Dendritic cell treated with granulocyte-macrophage colony-stimulating factor and Interleukin-4, amounts not matched to agents 40 ng/mL and 50 ng/mL, for 4 days (primary cell): ENCODE measurements around the gene RHOBTB1.

ENCODE experiments used
- H3K27ac Mint-ChIP-seq: one replicate; pipeline ENCODE4 v1.8.0; 2022; ENCODE audit warnings: mild to moderate bottlenecking, mixed read lengths
- H3K27me3 Mint-ChIP-seq: one replicate; pipeline ENCODE4 v1.8.0; 2022; ENCODE audit warnings: mild to moderate bottlenecking, mixed read lengths
- H3K36me3 Mint-ChIP-seq: one replicate; pipeline ENCODE4 v1.8.0; 2022; ENCODE audit warnings: low read depth, mixed read lengths
- H3K4me1 Mint-ChIP-seq: one replicate; pipeline ENCODE4 v1.8.0; 2022; ENCODE audit warnings: low read depth, mixed read lengths
- H3K4me3 Mint-ChIP-seq: one replicate; pipeline ENCODE4 v1.8.0; 2022; ENCODE audit warnings: mild to moderate bottlenecking, moderate library complexity, mixed read lengths
- H3K9me3 Mint-ChIP-seq: one replicate; pipeline ENCODE4 v1.8.0; 2022; ENCODE audit warnings: mixed read lengths
- intact Hi-C: fragments of 100-400 bp; cut with micrococcal nuclease; formaldehyde crosslinking; loops from one replicate; pipeline ENCODE4 v1.15.0; 2022

The RHOBTB1 gene

DNA sequence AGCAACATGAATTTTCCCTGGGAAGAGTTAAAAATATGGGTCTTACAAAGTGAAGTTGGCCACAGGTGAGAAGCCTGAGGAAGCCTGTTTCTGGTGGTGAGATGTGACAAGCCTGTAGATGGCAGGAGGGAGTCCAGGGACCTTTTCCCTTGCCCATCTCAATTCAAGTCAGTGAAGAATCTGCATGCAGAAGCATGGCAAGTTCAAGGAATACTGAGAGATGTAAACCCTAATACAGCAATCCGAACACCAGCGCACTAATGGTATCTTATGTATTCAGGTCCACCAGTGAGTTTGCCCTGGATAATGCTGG lies 73.6 kb downstream of the RHOBTB1 start:
- intact Hi-C loops, result no loop called here
- H3K4me3 Mint-ChIP-seq, result no peak overlapping the region
- H3K4me1 Mint-ChIP-seq, result no peaks in the 10 kb centered on the region
- no peaks in the 10 kb centered on the region for H3K9me3 Mint-ChIP-seq
- no peaks in the 10 kb centered on the region for H3K27me3 Mint-ChIP-seq
- H3K36me3 Mint-ChIP-seq, result peaks cover 29% of the 10 kb centered on the region
- no peak overlapping the region for H3K27ac Mint-ChIP-seq

DNA sequence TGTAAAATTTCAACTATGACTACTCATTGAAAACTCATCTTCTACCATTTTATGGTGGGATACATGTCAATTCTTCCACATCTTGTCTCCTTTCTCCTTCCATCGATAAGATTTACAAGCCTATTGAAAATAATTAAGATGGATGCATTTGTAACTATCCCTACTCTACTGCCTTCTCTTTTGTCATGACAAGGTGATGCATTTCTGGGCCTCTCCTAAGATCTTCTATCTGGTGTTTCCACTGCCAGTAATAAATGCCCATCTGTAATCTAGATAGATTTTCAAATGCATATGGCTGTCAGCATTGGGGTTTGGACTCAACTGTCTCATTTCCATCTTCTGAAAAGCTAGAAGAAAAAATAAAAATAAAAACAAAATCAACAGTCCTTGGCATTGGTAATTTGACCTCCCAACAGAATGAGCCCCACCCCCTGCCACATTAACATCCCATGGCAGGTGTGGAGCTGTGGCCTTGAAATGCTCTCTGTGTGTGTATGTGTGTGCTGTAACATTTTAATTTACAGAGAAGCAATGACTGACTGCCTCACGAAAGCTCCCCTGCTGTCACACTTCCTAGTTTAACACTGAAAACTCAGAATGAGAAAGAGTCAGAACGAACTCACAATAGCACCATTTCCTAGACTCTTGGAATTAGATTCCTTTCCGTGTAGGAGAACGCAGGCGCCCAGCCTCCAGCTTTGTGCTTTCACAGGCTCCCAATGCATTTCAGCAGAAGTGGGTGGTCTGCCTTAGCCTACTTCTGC lies 74.2 kb downstream of the RHOBTB1 start:
- H3K9me3 Mint-ChIP-seq, result no peaks in the 10 kb centered on the region
- intact Hi-C loops, result no loop called here
- no peaks in the 10 kb centered on the region for H3K27me3 Mint-ChIP-seq
- H3K4me1 Mint-ChIP-seq, result no peaks in the 10 kb centered on the region
- peaks cover 27% of the 10 kb centered on the region for H3K36me3 Mint-ChIP-seq
- H3K4me3 Mint-ChIP-seq, result no peak overlapping the region
- H3K27ac Mint-ChIP-seq, result no peak overlapping the region

DNA sequence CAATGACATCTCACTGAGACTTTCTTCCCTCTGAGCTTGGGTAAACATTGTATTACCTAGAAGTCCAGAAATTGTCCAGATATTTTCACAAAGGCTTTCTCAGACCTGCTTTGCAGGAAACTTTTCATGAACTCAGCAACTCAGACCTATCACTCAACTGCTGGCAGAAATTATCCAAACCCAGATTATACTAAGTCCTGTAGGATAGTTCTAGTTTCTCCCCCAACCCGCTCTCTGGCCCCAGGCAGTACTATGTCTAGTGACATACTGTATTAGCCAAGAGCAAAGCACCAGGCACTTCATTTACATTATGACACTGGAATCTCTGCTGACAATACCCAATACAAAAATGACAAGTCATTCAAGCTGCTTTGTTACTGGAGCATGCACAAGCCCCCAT lies 75.0 kb downstream of the RHOBTB1 start:
- Mint-ChIP-seq H3K9me3 (no peaks in the 10 kb centered on the region), H3K4me3 (no peak overlapping the region), H3K27ac (no peak overlapping the region), H3K4me1 (no peaks in the 10 kb centered on the region), H3K36me3 (peaks cover 23% of the 10 kb centered on the region), H3K27me3 (no peaks in the 10 kb centered on the region)
- intact Hi-C loops, result no loop called here

DNA sequence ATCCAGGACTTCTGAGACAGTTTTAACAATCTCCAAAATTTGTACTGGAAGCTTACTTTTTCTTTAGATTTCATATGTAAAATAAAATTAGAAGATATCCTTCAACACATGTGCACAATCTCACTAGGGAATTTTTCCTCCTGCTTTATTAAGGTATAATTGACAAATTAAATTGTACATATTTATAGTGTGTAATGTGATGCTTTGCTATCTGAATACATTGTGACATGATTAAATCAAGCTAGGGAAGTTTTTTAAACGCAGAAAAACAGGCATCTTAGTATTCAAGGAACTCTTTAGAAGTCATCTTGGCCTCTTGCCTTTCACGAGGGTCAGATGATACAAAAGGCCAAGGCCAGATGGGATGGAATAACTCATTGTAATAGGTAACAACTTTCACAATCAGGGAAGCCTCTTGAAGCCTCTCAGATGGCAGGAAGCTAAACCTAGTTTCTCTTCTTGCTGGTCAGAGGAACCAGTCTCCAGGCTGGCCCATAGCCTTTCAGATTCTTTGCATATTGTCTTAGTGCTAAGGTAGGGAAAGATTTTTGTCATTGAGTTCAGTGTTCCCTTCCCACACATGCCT lies 78.7 kb downstream of the RHOBTB1 start:
- Mint-ChIP-seq H3K27me3 (no peaks in the 10 kb centered on the region), H3K36me3 (peaks cover 10% of the 10 kb centered on the region), H3K4me3 (no peak overlapping the region), H3K4me1 (no peaks in the 10 kb centered on the region), H3K9me3 (no peaks in the 10 kb centered on the region), H3K27ac (no peak overlapping the region)
- intact Hi-C loops, result no loop called here

DNA sequence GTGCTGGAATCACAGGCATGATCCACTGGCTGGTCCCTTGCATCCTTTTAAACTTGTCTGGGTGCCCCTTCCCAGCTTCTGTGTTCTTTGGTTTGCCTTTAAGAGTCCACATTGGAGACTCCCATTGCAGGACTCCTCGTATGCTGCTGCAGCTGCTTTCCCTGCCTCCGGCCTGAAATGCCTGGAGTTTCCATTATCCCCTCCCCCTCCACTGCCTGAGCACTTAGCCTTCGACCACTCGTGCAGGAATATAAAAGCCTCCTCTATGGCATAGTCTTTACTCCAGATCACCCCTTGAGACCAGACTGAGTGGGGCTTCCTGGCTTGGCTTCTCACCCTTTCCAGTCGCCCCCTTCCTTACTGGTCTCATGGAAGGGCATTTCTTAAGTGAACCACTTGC lies 80.2 kb downstream of the RHOBTB1 start:
- no peaks in the 10 kb centered on the region for H3K4me1 Mint-ChIP-seq
- H3K4me3 Mint-ChIP-seq, result no peak overlapping the region
- no peaks in the 10 kb centered on the region for H3K36me3 Mint-ChIP-seq
- H3K9me3 Mint-ChIP-seq, result no peaks in the 10 kb centered on the region
- H3K27ac Mint-ChIP-seq, result no peak overlapping the region
- H3K27me3 Mint-ChIP-seq, result no peaks in the 10 kb centered on the region
- intact Hi-C loops, result no loop called here

DNA sequence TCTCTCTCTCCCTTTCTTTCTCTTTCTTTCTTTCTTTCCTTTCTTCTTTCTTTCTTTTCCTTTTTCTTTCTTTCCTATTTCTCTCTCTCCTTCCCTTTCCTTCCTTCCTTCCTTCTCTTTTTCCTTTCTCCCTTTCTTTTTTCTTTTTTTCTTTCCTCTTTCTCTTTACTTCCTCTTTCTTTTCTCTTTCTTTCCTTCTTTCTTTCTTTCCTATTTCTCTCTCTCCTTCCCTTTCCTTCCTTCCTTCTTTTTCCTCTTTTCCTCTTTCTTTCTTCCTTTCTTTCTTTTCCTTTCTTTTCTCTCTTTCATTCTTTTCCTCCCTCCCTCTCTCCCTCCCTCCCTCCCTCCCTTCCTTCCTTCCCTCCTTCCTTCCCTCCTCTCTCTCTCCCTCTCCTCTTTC lies 81.5 kb downstream of the RHOBTB1 start:
- H3K4me3 Mint-ChIP-seq, result no peak overlapping the region
- H3K36me3 Mint-ChIP-seq, result no peaks in the 10 kb centered on the region
- no peaks in the 10 kb centered on the region for H3K9me3 Mint-ChIP-seq
- no peaks in the 10 kb centered on the region for H3K27me3 Mint-ChIP-seq
- peak overlapping the region; percentile 59 for H3K27ac Mint-ChIP-seq
- intact Hi-C loops, result no loop called here
- no peaks in the 10 kb centered on the region for H3K4me1 Mint-ChIP-seq

DNA sequence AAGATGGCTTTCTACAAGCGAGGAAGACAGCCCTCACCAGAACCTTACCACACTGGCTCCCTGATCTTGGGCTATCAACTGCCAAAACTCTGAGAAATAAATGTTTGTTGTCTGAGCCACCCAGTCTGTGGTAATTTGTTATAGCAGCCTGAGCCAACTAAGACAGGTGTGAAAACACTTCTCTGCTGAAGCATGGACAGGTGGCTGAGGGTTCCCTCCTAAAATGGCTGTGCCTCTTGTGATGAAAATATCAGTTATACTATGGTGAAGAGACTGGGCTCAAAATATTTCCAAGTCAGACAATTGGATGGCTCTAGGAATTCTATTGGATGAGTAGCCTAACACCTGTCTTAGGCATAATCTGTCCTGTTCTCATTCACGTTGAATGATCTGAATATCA lies 87.6 kb downstream of the RHOBTB1 start:
- Mint-ChIP-seq H3K4me1 (no peaks in the 10 kb centered on the region), H3K36me3 (no peaks in the 10 kb centered on the region), H3K27ac (no peak overlapping the region), H3K9me3 (no peaks in the 10 kb centered on the region), H3K27me3 (no peaks in the 10 kb centered on the region), H3K4me3 (no peak overlapping the region)
- intact Hi-C loops, result no loop called here

DNA sequence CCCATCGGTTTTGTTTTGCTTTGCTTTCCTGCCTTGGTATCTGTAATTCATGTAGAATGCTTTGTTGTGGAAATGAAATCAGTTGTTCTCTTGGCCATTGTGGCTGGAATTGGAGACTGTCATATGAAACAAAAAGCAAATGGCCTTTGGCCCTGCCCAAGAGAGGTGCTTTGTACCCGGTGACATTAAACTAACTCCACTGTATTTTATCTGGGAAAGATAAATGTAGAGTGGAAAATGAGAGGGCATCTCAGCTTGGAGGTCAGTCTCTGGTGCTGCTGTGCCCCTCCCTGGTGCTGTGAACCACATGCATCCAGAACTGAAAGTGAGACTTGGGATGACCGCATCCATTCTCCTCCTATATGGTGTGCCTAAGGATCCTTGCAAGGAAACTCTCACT lies 90.3 kb downstream of the RHOBTB1 start:
- no peaks in the 10 kb centered on the region for H3K36me3 Mint-ChIP-seq
- H3K4me3 Mint-ChIP-seq, result no peak overlapping the region
- intact Hi-C loops, result no loop called here
- no peak overlapping the region for H3K27ac Mint-ChIP-seq
- no peaks in the 10 kb centered on the region for H3K9me3 Mint-ChIP-seq
- no peaks in the 10 kb centered on the region for H3K4me1 Mint-ChIP-seq
- H3K27me3 Mint-ChIP-seq, result no peaks in the 10 kb centered on the region

DNA sequence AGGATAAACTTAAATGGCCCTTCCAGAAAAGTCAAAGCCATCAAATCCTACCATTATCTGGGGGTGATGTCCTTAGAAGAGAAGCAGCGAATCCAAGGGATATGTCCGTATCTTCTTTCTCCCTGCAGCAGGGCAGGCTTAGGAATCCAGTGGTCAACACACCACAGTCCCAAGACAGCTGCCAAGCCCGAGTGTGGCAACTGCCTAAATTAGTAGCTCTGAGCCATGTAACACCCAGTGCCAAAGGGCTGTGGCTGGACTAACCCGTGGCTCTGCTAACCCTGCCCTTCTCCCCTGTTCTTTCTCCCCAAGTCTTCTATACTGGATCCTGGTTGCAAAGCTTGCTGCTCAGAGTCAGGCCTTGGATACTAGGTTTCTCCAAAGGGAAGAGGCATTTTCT lies 90.9 kb downstream of the RHOBTB1 start:
- Mint-ChIP-seq H3K4me1 (no peaks in the 10 kb centered on the region), H3K4me3 (no peak overlapping the region), H3K9me3 (no peaks in the 10 kb centered on the region), H3K27me3 (no peaks in the 10 kb centered on the region), H3K27ac (no peak overlapping the region), H3K36me3 (no peaks in the 10 kb centered on the region)
- intact Hi-C loops, result no loop called here

DNA sequence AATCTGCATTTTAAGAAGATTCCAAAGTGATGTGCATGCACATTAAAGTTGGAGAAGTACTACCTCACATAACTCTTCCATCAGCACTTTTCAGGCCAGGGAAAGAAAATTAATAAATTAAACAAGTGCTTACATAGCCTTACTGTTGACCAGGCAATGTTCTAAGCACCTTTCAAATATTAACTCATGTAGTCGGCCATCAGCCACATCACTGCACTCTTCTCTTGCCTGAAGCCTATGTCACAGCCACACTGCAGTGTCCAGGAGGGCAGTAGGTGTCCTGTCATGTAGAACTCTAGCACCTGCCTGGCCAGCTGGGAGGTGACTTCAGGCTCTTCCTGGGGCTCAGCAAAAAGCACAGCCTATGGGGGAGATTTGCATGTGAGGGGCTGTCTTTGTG lies 94.2 kb downstream of the RHOBTB1 start:
- Mint-ChIP-seq H3K4me3 (no peak overlapping the region), H3K27me3 (no peaks in the 10 kb centered on the region), H3K36me3 (no peaks in the 10 kb centered on the region), H3K4me1 (no peaks in the 10 kb centered on the region), H3K9me3 (no peaks in the 10 kb centered on the region), H3K27ac (no peak overlapping the region)
- intact Hi-C loops, result no loop called here

DNA sequence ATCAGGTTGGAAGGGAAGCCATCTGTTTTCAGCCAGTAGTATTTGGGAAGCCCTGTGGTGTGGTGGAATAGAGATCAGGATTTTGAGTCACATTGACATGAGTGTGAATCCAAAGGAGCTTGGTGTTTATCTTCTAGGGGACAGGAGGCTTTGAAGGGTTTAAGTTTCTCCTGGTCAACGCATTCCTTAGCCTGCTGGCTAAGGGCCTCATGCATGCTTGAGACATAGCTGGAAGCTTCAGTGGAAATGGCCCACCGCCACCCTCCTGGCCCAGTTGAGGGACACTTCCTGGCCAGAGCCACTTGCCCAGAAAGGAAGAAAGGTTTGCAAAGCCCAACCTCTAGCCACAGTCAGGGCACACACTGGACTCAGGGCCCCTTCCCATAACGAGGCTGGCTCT lies 94.8 kb downstream of the RHOBTB1 start:
- H3K4me1 Mint-ChIP-seq, result no peaks in the 10 kb centered on the region
- H3K36me3 Mint-ChIP-seq, result no peaks in the 10 kb centered on the region
- intact Hi-C loops, result no loop called here
- no peaks in the 10 kb centered on the region for H3K9me3 Mint-ChIP-seq
- no peaks in the 10 kb centered on the region for H3K27me3 Mint-ChIP-seq
- H3K4me3 Mint-ChIP-seq, result no peak overlapping the region
- no peak overlapping the region for H3K27ac Mint-ChIP-seq

DNA sequence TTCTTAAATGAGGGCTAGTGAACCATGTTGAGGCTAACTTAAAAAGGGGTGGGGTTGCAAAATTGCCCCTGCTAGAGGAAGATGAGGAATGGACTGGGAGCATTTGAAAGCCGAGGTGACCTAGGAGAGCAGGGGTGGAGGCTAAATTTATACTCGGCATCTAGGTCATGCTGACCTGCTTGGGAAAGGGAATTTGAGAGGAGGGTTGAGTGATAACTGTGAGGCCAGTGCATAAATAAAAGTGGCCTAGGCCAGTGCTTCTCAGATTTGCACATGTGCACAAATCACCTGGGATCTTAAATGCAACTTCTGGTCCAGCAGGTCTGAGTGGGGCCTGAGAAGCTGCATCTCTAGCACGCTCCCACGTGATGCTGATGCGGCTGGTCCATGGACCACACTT lies 95.3 kb downstream of the RHOBTB1 start:
- Mint-ChIP-seq H3K36me3 (no peaks in the 10 kb centered on the region), H3K9me3 (no peaks in the 10 kb centered on the region), H3K4me3 (no peak overlapping the region), H3K27me3 (no peaks in the 10 kb centered on the region), H3K27ac (no peak overlapping the region), H3K4me1 (no peaks in the 10 kb centered on the region)
- intact Hi-C loops, result no loop called here

DNA sequence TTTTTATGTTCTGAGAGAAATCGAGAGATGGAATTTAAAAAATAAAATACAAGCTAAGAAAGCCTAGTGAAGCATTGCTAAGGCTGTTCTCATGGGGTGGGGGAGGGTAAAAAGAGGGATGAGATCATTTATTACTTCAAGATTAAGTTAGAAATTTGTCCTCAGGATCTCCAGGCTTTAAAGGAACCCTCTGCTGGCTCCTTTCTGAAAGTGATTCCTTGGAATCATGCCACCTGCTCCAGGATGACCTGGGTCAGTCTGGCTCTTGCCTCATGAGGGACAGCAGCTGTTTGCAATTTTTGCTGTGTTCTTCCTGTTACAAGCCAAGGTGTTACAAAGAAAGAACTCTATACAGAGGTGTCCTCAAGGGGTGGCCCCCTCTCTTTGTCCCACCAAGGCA lies 95.9 kb downstream of the RHOBTB1 start:
- Mint-ChIP-seq H3K27ac (no peak overlapping the region), H3K4me1 (no peaks in the 10 kb centered on the region), H3K4me3 (no peak overlapping the region), H3K27me3 (no peaks in the 10 kb centered on the region), H3K9me3 (no peaks in the 10 kb centered on the region), H3K36me3 (no peaks in the 10 kb centered on the region)
- intact Hi-C loops, result no loop called here

DNA sequence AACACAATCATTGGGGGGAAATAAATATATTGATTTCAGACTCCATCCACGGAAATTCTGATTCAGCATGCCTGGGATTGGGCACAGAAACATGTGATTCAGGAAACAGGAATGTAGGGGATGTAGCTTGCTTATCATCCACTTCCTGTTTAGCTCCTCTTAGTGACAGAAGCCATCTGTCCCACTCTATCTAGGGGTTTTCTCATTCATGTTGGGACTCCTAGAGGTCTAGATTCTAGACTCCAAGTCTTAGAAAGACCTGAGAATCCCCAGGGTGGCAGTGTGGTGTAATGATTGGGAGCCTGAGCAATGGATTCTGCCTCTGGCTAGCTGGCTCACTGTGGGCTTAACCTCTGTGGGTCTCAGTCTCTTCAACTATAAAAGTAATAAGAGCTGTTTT lies 97.8 kb downstream of the RHOBTB1 start:
- intact Hi-C loops, result no loop called here
- Mint-ChIP-seq H3K27ac (no peak overlapping the region), H3K27me3 (no peaks in the 10 kb centered on the region), H3K36me3 (no peaks in the 10 kb centered on the region), H3K9me3 (no peaks in the 10 kb centered on the region), H3K4me3 (no peak overlapping the region), H3K4me1 (no peaks in the 10 kb centered on the region)

DNA sequence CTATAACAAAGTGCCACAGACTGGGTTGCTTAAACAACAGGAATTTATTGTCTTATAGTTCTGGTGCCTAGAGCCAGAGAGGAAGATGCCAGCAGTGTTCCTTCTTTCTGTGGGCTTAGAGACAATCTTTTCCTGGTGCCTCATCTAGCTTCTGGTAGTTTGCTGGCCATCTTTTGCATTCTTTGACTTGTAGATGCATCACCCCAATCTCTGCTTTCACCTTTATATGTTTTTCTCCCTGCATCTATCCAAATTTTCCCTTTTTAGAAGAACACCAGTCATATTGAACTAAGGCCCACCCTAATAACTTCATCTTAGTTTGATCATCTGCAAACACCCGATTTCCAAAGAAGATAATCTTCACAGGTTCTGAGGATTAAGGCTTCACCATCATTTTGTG lies 98.9 kb downstream of the RHOBTB1 start:
- Mint-ChIP-seq H3K27me3 (no peaks in the 10 kb centered on the region), H3K4me1 (no peaks in the 10 kb centered on the region), H3K9me3 (no peaks in the 10 kb centered on the region), H3K4me3 (no peak overlapping the region), H3K36me3 (no peaks in the 10 kb centered on the region), H3K27ac (no peak overlapping the region)
- intact Hi-C loops, result no loop called here
